HCT116 (cell line): Measurements from ENCODE around the gene IL11RA. TPM values are rescaled to one million over a fixed set of nuclear protein-coding genes. Genes with fewer than 3 reads are reported as not detected.
A peak's percentile ranks its signal among the peaks of the same experiment; 100 is the strongest.

ENCODE experiments used
- ATAC-seq: fragments of 200-7000 bp; cut with Tn5 transposase; 2 replicates; pipeline ENCODE4 v1.9.1; 2020; ENCODE audit warnings: mild to moderate bottlenecking, moderate library complexity
- BruUV-seq: library from RNA; stranded (reverse); fragments of 400-500 nt; replicated peaks from 2 replicates; lab custom pipeline; 2021; lab: Mats Ljungman, UMichigan
- CTCF ChIA-PET: fragments of 300-600 bp; sonication (Branson Sonifier 250); formaldehyde crosslinking; loops from one replicate; lab custom pipeline; 2021; ENCODE audit warnings: antibody characterized with exemption; lab: Charles Lee
- POLR2A ChIA-PET: fragments of 300-600, 350-600 bp; sonication (Branson Sonifier 250); formaldehyde crosslinking; loops from one replicate; lab custom pipeline; 2021; ENCODE audit warnings: antibody characterized with exemption; lab: Charles Lee
- RAD21 ChIA-PET, 2 experiments: fragments of 300-600 bp; sonication (Branson Sonifier 250); formaldehyde crosslinking; loops; one replicate each; lab custom pipeline; 2023; ENCODE audit warnings: low total read pairs in 2 of 2; ENCODE audit not compliant: uncharacterized antibody in 2 of 2, unreplicated experiment in 2 of 2, low non-redundant PET in 1 of 2; lab: Charles Lee
- DNase-seq: peaks from one replicate; pipeline ENCODE4 v3.0.0-alpha.2; 2010; ENCODE audit warnings: low read depth, low spot score
- H2AFZ ChIP-seq: fragments of 200-600 bp; shearing (Covaris generic), sonication (generic); 2 replicates; pipeline ENCODE4 v1.6.1; 2017; ENCODE audit warnings: low read depth, mixed run types, mixed read lengths, antibody characterized with exemption, low read length; ENCODE audit not compliant: poor library complexity, severe bottlenecking
- H3K27ac ChIP-seq: 2 replicates; pipeline ENCODE4 v1.5.1; 2012; ENCODE audit warnings: low read depth, low read length
- H3K27me3 ChIP-seq: fragments of 200-600 bp; sonication (generic); 2 replicates; pipeline ENCODE4 v1.6.1; 2016; ENCODE audit warnings: mixed run types, low read length, mixed read lengths; ENCODE audit not compliant: insufficient read depth
- H3K36me3 ChIP-seq, 2 experiments: fragments of 200-500 bp in 1 of 2; fragments of 200-600 bp in 1 of 2; sonication (Bioruptor generic) in 1 of 2; sonication (generic) in 1 of 2; 2 replicates each; pipeline versions ENCODE4 v1.5.1 to v1.6.1; 2014 to 2016; ENCODE audit warnings: low read length in 2 of 2, inconsistent platforms in 1 of 2, mixed read lengths in 1 of 2, mixed run types in 1 of 2; ENCODE audit not compliant: insufficient read depth in 2 of 2, control insufficient read depth in 1 of 2
- H3K4me1 ChIP-seq, 2 experiments: fragments of 200-600 bp in 1 of 2; sonication (generic) in 1 of 2; 2 replicates each; pipeline versions ENCODE4 v1.5.1 to v1.6.1; 2012 to 2017; ENCODE audit warnings: low read length in 2 of 2, inconsistent platforms in 1 of 2, mild to moderate bottlenecking in 1 of 2, mixed read lengths in 1 of 2, mixed run types in 1 of 2, moderate library complexity in 1 of 2; ENCODE audit not compliant: insufficient read depth in 2 of 2, control insufficient read depth in 1 of 2
- H3K4me2 ChIP-seq: fragments of 200-600 bp; sonication (generic); 2 replicates; pipeline ENCODE4 v1.6.1; 2017; ENCODE audit warnings: mixed run types, low read length, mixed read lengths
- H3K4me3 ChIP-seq, 2 experiments: fragments of 200-600 bp in 1 of 2; sonication (generic) in 1 of 2; replicated peaks in 1 of 2; 2 replicates each; pipeline ENCODE4 v1.5.1; 2011 to 2016; ENCODE audit warnings: low read length in 2 of 2, control low read depth in 1 of 2, low read depth in 1 of 2, mild to moderate bottlenecking in 1 of 2, mixed read lengths in 1 of 2, mixed run types in 1 of 2
- H3K79me2 ChIP-seq: fragments of 200-600 bp; sonication (generic); 2 replicates; pipeline ENCODE4 v1.6.1; 2017; ENCODE audit warnings: mild to moderate bottlenecking, mixed run types, low read length, moderate library complexity, mixed read lengths; ENCODE audit not compliant: insufficient read depth
- H3K9ac ChIP-seq: fragments of 200-600 bp; sonication (generic); 2 replicates; pipeline ENCODE4 v1.6.1; 2016; ENCODE audit warnings: low read length, mixed read lengths
- H3K9me2 ChIP-seq: fragments of 200-600 bp; sonication (generic), shearing (Covaris generic); 2 replicates; pipeline ENCODE4 v1.6.1; 2017; ENCODE audit warnings: mixed run types, mild to moderate bottlenecking, moderate library complexity; ENCODE audit not compliant: insufficient read depth
- H3K9me3 ChIP-seq, 2 experiments: fragments of 200-500 bp in 1 of 2; fragments of 200-600 bp in 1 of 2; sonication (Bioruptor generic) in 1 of 2; sonication (generic) in 1 of 2; 2 replicates each; pipeline ENCODE4 v1.6.1; 2014 to 2017; ENCODE audit warnings: low read length in 2 of 2, mixed read lengths in 2 of 2, inconsistent platforms in 1 of 2, low read depth in 1 of 2, mild to moderate bottlenecking in 1 of 2, mixed run types in 1 of 2, moderate library complexity in 1 of 2; ENCODE audit not compliant: control insufficient read depth in 1 of 2, insufficient read depth in 1 of 2
- H4K20me1 ChIP-seq: fragments of 200-600 bp; sonication (generic), shearing (Covaris generic); 2 replicates; pipeline ENCODE4 v1.6.1; 2017; ENCODE audit warnings: mixed run types, mild to moderate bottlenecking, moderate library complexity; ENCODE audit not compliant: insufficient read depth
- CBX3 ChIP-seq: IDR thresholded peaks from 2 replicates; pipeline ENCODE4 v1.6.1; 2012; ENCODE audit warnings: low read depth
- CEBPB ChIP-seq: IDR thresholded peaks from 2 replicates; pipeline ENCODE4 v1.6.1; 2012; ENCODE audit warnings: low read depth
- EGR1 ChIP-seq: IDR thresholded peaks from 2 replicates; pipeline ENCODE4 v1.6.1; 2012; ENCODE audit warnings: low read depth
- EZH2 ChIP-seq: fragments of 200-600 bp; sonication (generic); IDR thresholded peaks from 2 replicates; pipeline ENCODE4 v1.6.1; 2017; ENCODE audit warnings: antibody characterized with exemption, mixed run types
- EZH2phosphoT487 ChIP-seq: fragments of 200-600 bp; IDR thresholded peaks from 2 replicates; pipeline ENCODE4 v1.6.1; 2018; ENCODE audit warnings: antibody characterized with exemption, borderline replicate concordance
- FOSL1 ChIP-seq: IDR thresholded peaks from 2 replicates; pipeline ENCODE4 v1.6.1; 2012; ENCODE audit warnings: low read depth
- JUND ChIP-seq: IDR thresholded peaks from 2 replicates; pipeline ENCODE4 v1.6.1; 2012
- POLR2AphosphoS5 ChIP-seq: IDR thresholded peaks from 2 replicates; pipeline ENCODE4 v1.6.1; 2011; ENCODE audit warnings: mild to moderate bottlenecking, low read depth, low read length, moderate library complexity
- RAD21 ChIP-seq: IDR thresholded peaks from 2 replicates; pipeline ENCODE4 v1.6.1; 2012; ENCODE audit warnings: low read depth, mild to moderate bottlenecking
- SIN3A ChIP-seq: IDR thresholded peaks from 2 replicates; pipeline ENCODE4 v1.6.1; 2012; ENCODE audit warnings: low read depth
- SRF ChIP-seq: IDR thresholded peaks from 2 replicates; pipeline ENCODE4 v1.6.1; 2012; ENCODE audit warnings: low read depth
- TCF7L2 ChIP-seq: IDR thresholded peaks from 2 replicates; pipeline ENCODE4 v1.7.0; 2011; ENCODE audit warnings: borderline replicate concordance, inconsistent platforms; ENCODE audit not compliant: insufficient read depth, insufficient read length; ENCODE audit errors: extremely low read depth
- YY1 ChIP-seq: IDR thresholded peaks from 2 replicates; pipeline ENCODE4 v1.6.1; 2011; ENCODE audit warnings: low read length, low read depth, moderate library complexity, mild to moderate bottlenecking; ENCODE audit not compliant: insufficient replicate concordance; ENCODE audit errors: extremely low read depth
- ZBTB33 ChIP-seq: IDR thresholded peaks from 2 replicates; pipeline ENCODE4 v1.6.1; 2011; ENCODE audit warnings: mild to moderate bottlenecking, low read length, moderate library complexity; ENCODE audit not compliant: insufficient replicate concordance; ENCODE audit errors: extremely low read depth
- ZFX ChIP-seq: fragments of 450-650 bp; IDR thresholded peaks from 2 replicates; pipeline ENCODE4 v1.6.1; 2017
- ZNF274 ChIP-seq: fragments of 200-500 bp; sonication (Bioruptor generic); IDR thresholded peaks from 2 replicates; pipeline ENCODE4 v1.6.1; 2014; ENCODE audit warnings: mild to moderate bottlenecking, low read depth, low read length, inconsistent platforms
- intact Hi-C: fragments of 100-400 bp; cut with micrococcal nuclease; formaldehyde crosslinking; loops from 2 replicates; pipeline ENCODE4 v1.10.0; 2022
- total RNA-seq: library from RNA; stranded (reverse); gene quantifications from one replicate; pipeline ENCODE4 v1.2.1, GENCODE V29; 2021; ENCODE audit not compliant: unreplicated experiment
- TF ChIP-seq, protein P1 (sequence below), 3 experiments: fragments of 200-600 bp in 1 of 3; sonication (generic) in 1 of 3; IDR thresholded peaks in 2 of 3; conservative IDR thresholded peaks in 1 of 3; 2 replicates each; pipeline ENCODE4 v1.5.1; 2012 to 2017; ENCODE audit warnings: low read depth in 2 of 3, low read length in 2 of 3, antibody characterized with exemption in 1 of 3, borderline replicate concordance in 1 of 3, control low read depth in 1 of 3, mild to moderate bottlenecking in 1 of 3, mixed read lengths in 1 of 3, mixed run types in 1 of 3, moderate library complexity in 1 of 3; ENCODE audit not compliant: insufficient read depth in 1 of 3

Gene IL11RA
- total RNA-seq, 1 experiment from 2014 or later: 10.6 TPM

- POLR2A ChIA-PET: interaction anchor here (0.7 kb wide), 1 partner anchor 37 kb away, joined by 3 read pairs; no protein-coding TSS in a partner anchor
- CTCF ChIA-PET: interaction anchor here (0.6 to 2.1 kb wide), 30 partner anchors 8 to 988 kb away, joined by 3 to 14 read pairs (median 5); partner anchors contain the start of genes ATOSB, CCL21, CCL27 and GALT
- DNase-seq: peak; percentile 48
- H3K27me3 ChIP-seq: no peaks in the 10 kb centered on the region
- H3K4me2 ChIP-seq: peak overlapping the region; percentile 87
- ATAC-seq: peak; percentile 83
- intact Hi-C loops: loop anchor here (1.0 kb wide), 1 partner anchor 27 kb away; no protein-coding TSS in a partner anchor
- H3K9me2 ChIP-seq: no peaks in the 10 kb centered on the region
- H3K36me3 ChIP-seq: no peaks in the 10 kb centered on the region
- H2AFZ ChIP-seq: peak overlapping the region; percentile 82
- no peaks in the 10 kb centered on the region for H4K20me1 ChIP-seq
- H3K79me2 ChIP-seq: no peaks in the 10 kb centered on the region
- peak overlapping the region; percentile 18 for H3K9ac ChIP-seq
- no peaks in the 10 kb centered on the region for H3K9me3 ChIP-seq
- peak overlapping the region; percentile 41 to 57 for H3K4me3 ChIP-seq
- BruUV-seq: no TSS peak
- peaks cover 3 to 14% of the 10 kb centered on the region in 2 experiments; a peak in 2 of 4 replicates for H3K4me1 ChIP-seq
- RAD21 ChIA-PET: interaction anchor here in 1 of 2 experiments (1.0 kb wide), 1 partner anchor 58 kb away, joined by 3 read pairs; no protein-coding TSS in a partner anchor
- no peak overlapping the region for H3K27ac ChIP-seq
- no peak for TF ChIP-seq EZH2
- no peak for TF ChIP-seq JUND
- TF ChIP-seq EZH2phosphoT487: no peak
- no peak for TF ChIP-seq SIN3A
- TF ChIP-seq TCF7L2: no peak
- TF ChIP-seq RAD21: peak; percentile 77
- TF ChIP-seq EGR1: 0 out of 2 replicates have a peak, but pooled peaks have one; percentile 24
- no peak for TF ChIP-seq CEBPB
- peak; percentile 54 for TF ChIP-seq YY1
- TF ChIP-seq ZFX: no peak
- no peak for TF ChIP-seq ZNF274
- peak; percentile 65; the same call in 1 of the 2 replicates for TF ChIP-seq SRF
- TF ChIP-seq FOSL1: no peak
- TF ChIP-seq CBX3: no peak
- TF ChIP-seq, protein P1, sequence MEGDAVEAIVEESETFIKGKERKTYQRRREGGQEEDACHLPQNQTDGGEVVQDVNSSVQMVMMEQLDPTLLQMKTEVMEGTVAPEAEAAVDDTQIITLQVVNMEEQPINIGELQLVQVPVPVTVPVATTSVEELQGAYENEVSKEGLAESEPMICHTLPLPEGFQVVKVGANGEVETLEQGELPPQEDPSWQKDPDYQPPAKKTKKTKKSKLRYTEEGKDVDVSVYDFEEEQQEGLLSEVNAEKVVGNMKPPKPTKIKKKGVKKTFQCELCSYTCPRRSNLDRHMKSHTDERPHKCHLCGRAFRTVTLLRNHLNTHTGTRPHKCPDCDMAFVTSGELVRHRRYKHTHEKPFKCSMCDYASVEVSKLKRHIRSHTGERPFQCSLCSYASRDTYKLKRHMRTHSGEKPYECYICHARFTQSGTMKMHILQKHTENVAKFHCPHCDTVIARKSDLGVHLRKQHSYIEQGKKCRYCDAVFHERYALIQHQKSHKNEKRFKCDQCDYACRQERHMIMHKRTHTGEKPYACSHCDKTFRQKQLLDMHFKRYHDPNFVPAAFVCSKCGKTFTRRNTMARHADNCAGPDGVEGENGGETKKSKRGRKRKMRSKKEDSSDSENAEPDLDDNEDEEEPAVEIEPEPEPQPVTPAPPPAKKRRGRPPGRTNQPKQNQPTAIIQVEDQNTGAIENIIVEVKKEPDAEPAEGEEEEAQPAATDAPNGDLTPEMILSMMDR (IDR thresholded peaks at IDR 0.05 in 2 of 3, conservative IDR thresholded peaks at IDR 0.05 in 1 of 3; ENCODE audit: borderline replicate concordance in 1 of 3, insufficient read depth in 1 of 3, low read depth in 2 of 3, low read length in 2 of 3): peak; percentile 96 to 99 (median 97)
- TF ChIP-seq POLR2AphosphoS5: no peak
- TF ChIP-seq ZBTB33: no peak
Measured at GRCh38 chr9:34701769-34702736, 50.1 kb downstream of the IL11RA start.
